K562 (cell line): ENCODE results near the gene PRM3. TPM values are rescaled to one million over a fixed set of nuclear protein-coding genes. Genes with fewer than 3 reads are reported as not detected.

Experiments
- ATAC-seq: fragments of 200-7000 bp; cut with Tn5 transposase; 3 replicates; pipeline ENCODE4 v1.9.1; 2020; ENCODE audit warnings: moderate library complexity
- BruUV-seq: library from RNA; stranded (reverse); fragments of 400-500 nt; replicated peaks from 2 replicates; lab custom pipeline; 2021; lab: Mats Ljungman, UMichigan
- CTCF ChIA-PET: fragments of 300-600 bp; formaldehyde crosslinking; extraction: SDS; loops from one replicate; lab custom pipeline; 2021; ENCODE audit warnings: low intra/inter-chr PET ratio; lab: Yijun Ruan, JAX
- POLR2A ChIA-PET: fragments of 300-600, 350-650 bp; sonication (Branson Sonifier 250); formaldehyde crosslinking; extraction: SDS; loops from one replicate; lab custom pipeline; 2021; ENCODE audit warnings: antibody characterized with exemption, inconsistent platforms; lab: Yijun Ruan, JAX
- DNase-seq, 4 experiments: peaks; one replicate each; pipeline versions ENCODE4 v3.0.0 to v3.0.0-alpha.2; 2011 to 2018; ENCODE audit warnings: low spot score in 3 of 4, mixed read lengths in 3 of 4; ENCODE audit errors: extremely low read depth in 1 of 4
- FAIRE-seq: peaks from 2 replicates; lab custom pipeline; 2011; peaks lifted over from hg19 to GRCh38; lab: Jason Lieb, UNC
- H2AFZ ChIP-seq: 2 replicates; pipeline ENCODE4 v1.6.0; 2011; ENCODE audit warnings: low read depth, low read length, control low read depth, inconsistent platforms
- H3K27ac ChIP-seq: fragments of 200-600 bp; 3 replicates; pipeline ENCODE4 v1.8.0; 2011; ENCODE audit warnings: low read depth, mild to moderate bottlenecking, control low read depth, inconsistent platforms, low read length, moderate library complexity, mixed read lengths; ENCODE audit errors: extremely low read depth
- H3K27me3 ChIP-seq, 2 experiments: fragments of 300-600 bp in 1 of 2; 2 replicates in 1 of 2; 3 replicates in 1 of 2; pipeline versions ENCODE4 v1.6.0 to v1.8.0; 2011; ENCODE audit warnings: inconsistent platforms in 2 of 2, low read length in 2 of 2, mild to moderate bottlenecking in 1 of 2, mixed read lengths in 1 of 2, moderate library complexity in 1 of 2; ENCODE audit not compliant: control insufficient read depth in 2 of 2, insufficient read depth in 2 of 2
- H3K36me3 ChIP-seq: fragments of 300-600 bp; 3 replicates; pipeline ENCODE4 v1.8.0; 2011; ENCODE audit warnings: mild to moderate bottlenecking, low read length, inconsistent platforms; ENCODE audit not compliant: control insufficient read depth, insufficient read depth
- H3K4me1 ChIP-seq, 2 experiments: fragments of 200-600 bp in 1 of 2; replicated peaks in 1 of 2; 2 replicates in 1 of 2; 3 replicates in 1 of 2; pipeline versions ENCODE4 v1.5.1 to v1.8.0; 2011; ENCODE audit warnings: inconsistent platforms in 2 of 2, low read length in 2 of 2, mild to moderate bottlenecking in 1 of 2, mixed read lengths in 1 of 2, moderate library complexity in 1 of 2; ENCODE audit not compliant: control insufficient read depth in 2 of 2, insufficient read depth in 2 of 2
- H3K4me2 ChIP-seq: 2 replicates; pipeline ENCODE4 v1.6.1; 2011; ENCODE audit warnings: low read length, control low read depth, inconsistent platforms, mixed read lengths; ENCODE audit not compliant: insufficient read depth
- H3K4me3 ChIP-seq: fragments of 200-600 bp; sonication (generic), shearing (Covaris generic); 2 replicates; pipeline ENCODE4 v1.5.1; 2016; ENCODE audit warnings: control low read depth, inconsistent platforms
- H3K79me2 ChIP-seq: fragments of 200-600 bp; 3 replicates; pipeline ENCODE4 v1.8.0; 2011; ENCODE audit warnings: low read length, inconsistent platforms; ENCODE audit not compliant: control insufficient read depth, insufficient read depth
- H3K9ac ChIP-seq, 2 experiments: 2 replicates each; pipeline versions ENCODE4 v1.6.0 to v1.6.1; 2011; ENCODE audit warnings: low read depth in 2 of 2, low read length in 2 of 2, control low read depth in 1 of 2, inconsistent platforms in 1 of 2, mild to moderate bottlenecking in 1 of 2, mixed read lengths in 1 of 2; ENCODE audit not compliant: insufficient read depth in 1 of 2
- H3K9me1 ChIP-seq: one replicate; pipeline ENCODE4 v1.6.0; 2011; ENCODE audit warnings: inconsistent platforms, mild to moderate bottlenecking, low read length, moderate library complexity; ENCODE audit not compliant: control insufficient read depth, insufficient read depth
- H3K9me3 ChIP-seq: replicated peaks from 2 replicates; pipeline ENCODE4 v1.5.1; 2011; ENCODE audit warnings: low read depth, low read length, inconsistent platforms; ENCODE audit not compliant: control insufficient read depth, insufficient read depth
- H4K20me1 ChIP-seq: replicated peaks from 2 replicates; pipeline ENCODE4 v1.6.1; 2011; ENCODE audit warnings: low read length, inconsistent platforms, mixed read lengths; ENCODE audit not compliant: control insufficient read depth, insufficient read depth
- CSDE1 ChIP-seq, 2 experiments: fragments of 450-650 bp; IDR thresholded peaks; 2 replicates each; pipeline ENCODE4 v1.6.1; 2016; ENCODE audit warnings: mild to moderate bottlenecking in 1 of 2
- DEAF1 ChIP-seq: fragments of 450-650 bp; formaldehyde crosslinking; IDR thresholded peaks from 2 replicates; pipeline ENCODE4 v1.4.0; 2020; ENCODE audit warnings: mild to moderate bottlenecking, moderate library complexity
- ELK3 ChIP-seq: fragments of 450-650 bp; formaldehyde crosslinking; IDR thresholded peaks from 2 replicates; pipeline ENCODE4 v1.4.0; 2020; ENCODE audit warnings: mild to moderate bottlenecking
- FOXP4 ChIP-seq: sonication (generic); formaldehyde crosslinking; IDR thresholded peaks from 2 replicates; pipeline ENCODE4 v1.8.0; 2022; ENCODE audit warnings: mild to moderate bottlenecking, missing genetic modification reagents, borderline replicate concordance
- MAZ ChIP-seq, 2 experiments: fragments of 450-650 bp in 1 of 2; sonication (generic) in 1 of 2; formaldehyde crosslinking; IDR thresholded peaks in 1 of 2; conservative IDR thresholded peaks in 1 of 2; 2 replicates each; pipeline versions ENCODE4 v1.4.0 to v1.5.0; 2020; ENCODE audit warnings: mild to moderate bottlenecking in 1 of 2, missing genetic modification reagents in 1 of 2
- TCFL5 ChIP-seq: fragments of 250-450 bp; sonication (Bioruptor Pico); conservative IDR thresholded peaks from 2 replicates; pipeline ENCODE4 v1.6.1; 2021; ENCODE audit warnings: mild to moderate bottlenecking, moderate library complexity, matching md5 sums
- ZC3H4 ChIP-seq: sonication (generic); formaldehyde crosslinking; IDR thresholded peaks from 2 replicates; pipeline ENCODE4 v1.9.0; 2021; ENCODE audit warnings: missing genetic modification reagents, borderline replicate concordance
- ZNF584 ChIP-seq: fragments of 200-800 bp; sonication (Bioruptor generic); IDR thresholded peaks from 2 replicates; pipeline ENCODE4 v1.6.1; 2016; ENCODE audit warnings: low read depth, mild to moderate bottlenecking, missing genetic modification characterization, missing compliant biosample characterization
- ZNF696 ChIP-seq: fragments of 250-450 bp; sonication (Bioruptor Pico); conservative IDR thresholded peaks from 2 replicates; pipeline ENCODE4 v1.4.0; 2020; ENCODE audit warnings: mild to moderate bottlenecking, moderate library complexity
- WGBS: fragments of 100-300 bp; shearing (Covaris generic); methylation state at CpG from one replicate; pipeline ENCODE4 v1.1.6; 2016; ENCODE audit warnings: low coverage, mixed read lengths; ENCODE audit not compliant: insufficient coverage; ENCODE audit errors: missing lambda C conversion rate; 5-methylcytosine and 5-hydroxymethylcytosine counted together
- in situ Hi-C: fragments of 300-500 bp; cut with MboI; formaldehyde crosslinking; loops from 4 replicates; pipeline ENCODE4 v1.15.0; 2018; ENCODE audit warnings: inconsistent platforms, mixed read lengths
- intact Hi-C: fragments of 100-400 bp; cut with micrococcal nuclease; formaldehyde crosslinking; loops from 2 replicates; pipeline ENCODE4 v1.14.2; 2022
- polyA plus RNA-seq, 8 experiments: library from polyadenylated mRNA; depleted of rRNA in 4 of 8; stranded (reverse) in 5 of 8; unstranded in 3 of 8; fragments of >200 nt; fragmentation: Nextera tagmentation in 2 of 8; fragmentation: Illumina TruSeq in 1 of 8; extraction: Ambion mirVana in 2 of 8; extraction: Trizol in 1 of 8; gene quantifications; 2 replicates each; pipeline versions ENCODE4 v1.2.1 to v1.2.3, GENCODE V29; 2011 to 2014; ENCODE audit warnings: inconsistent platforms in 1 of 8, missing spikeins in 1 of 8
- total RNA-seq, 7 experiments: library from RNA; depleted of rRNA in 6 of 7; stranded (reverse); fragments of >200 nt in 6 of 7; fragmentation: Illumina TruSeq in 2 of 7; extraction: Trizol in 2 of 7; gene quantifications; 2 replicates each; pipeline versions ENCODE4 v1.2.1 to v1.2.3, GENCODE V29; 2011 to 2021; ENCODE audit warnings: low replicate concordance in 1 of 7

Gene PRM3
- total and polyA plus RNA-seq, 9 of the 15 experiments (the other 6 are each of a cell fraction or from before 2014, with no cell fraction given): not detected

GRCh38 chr16:11307639-11308492, 34.4 kb upstream of the PRM3 start:
- no peak for FAIRE-seq
- in situ Hi-C loops (no loop called here), intact Hi-C loops (no loop called here)
- no peak overlapping the region; a peak in 1 of 4 replicates for H3K9ac ChIP-seq
- peaks cover 7 to 23% of the 10 kb centered on the region in 2 experiments; a peak in 3 of 5 replicates for H3K4me1 ChIP-seq
- ATAC-seq: no peak
- no peaks in the 10 kb centered on the region for H3K36me3 ChIP-seq
- H3K4me2 ChIP-seq: no peak overlapping the region
- WGBS: 34% methylated on average over 21 of the region's 21 CpGs
- POLR2A ChIA-PET: interaction anchor here (0.6 to 1.2 kb wide), 2 partner anchors 168 to 213 kb away, joined by 3 to 4 read pairs; no protein-coding TSS in a partner anchor
- H3K9me1 ChIP-seq: no peaks in the 10 kb centered on the region
- H3K79me2 ChIP-seq: no peaks in the 10 kb centered on the region
- BruUV-seq: no TSS peak
- no peaks in the 10 kb centered on the region for H4K20me1 ChIP-seq
- CTCF ChIA-PET: interaction anchor here (0.8 kb wide), 1 partner anchor 760 kb away, joined by 3 read pairs; no protein-coding TSS in a partner anchor
- H3K9me3 ChIP-seq: no peaks in the 10 kb centered on the region
- H3K27me3 ChIP-seq: peaks cover 0 to 6% of the 10 kb centered on the region in 2 experiments; a peak in 2 of 5 replicates
- DNase-seq: no peak
- no peak overlapping the region for H3K4me3 ChIP-seq
- no peak overlapping the region for H2AFZ ChIP-seq
- TF ChIP-seq FOXP4 (CRISPR knock-in tag) (no peak), ZNF584 (no peak), ZC3H4 (CRISPR knock-in tag) (no peak), DEAF1 (CRISPR knock-in tag) (no peak), MAZ (CRISPR knock-in tag; conservative IDR thresholded peaks at IDR 0.05 in 1 of 2, IDR thresholded peaks at IDR 0.05 in 1 of 2) (no peak), CSDE1 (IDR thresholded peaks at IDR 0.05) (no peak), ELK3 (CRISPR knock-in tag) (no peak), TCFL5 (no peak), ZNF696 (no peak)
- H3K27ac ChIP-seq: no peak overlapping the region
